HepG2 (cell line): ENCODE measurements around the gene FAM110A. TPM values are rescaled to one million over a fixed set of nuclear protein-coding genes. Genes with fewer than 3 reads are reported as not detected.
A peak's percentile ranks its signal among the peaks of the same experiment; 100 is the strongest.

Experiments used
- ATAC-seq: fragments of 200-7000 bp; cut with Tn5 transposase; 3 replicates; pipeline ENCODE4 v1.9.1; 2020; ENCODE audit warnings: mild to moderate bottlenecking, moderate library complexity
- BruUV-seq: library from RNA; stranded (reverse); fragments of 400-500 nt; replicated peaks from 2 replicates; lab custom pipeline; 2021; lab: Mats Ljungman, UMichigan
- CTCF ChIA-PET: fragments of 300-600 bp; formaldehyde crosslinking; extraction: SDS; loops from one replicate; lab custom pipeline; 2021; ENCODE audit warnings: low total read pairs, inconsistent platforms, low intra/inter-chr PET ratio; lab: Yijun Ruan, JAX
- POLR2A ChIA-PET: fragments of 350-600 bp; sonication (Branson Sonifier 250); formaldehyde crosslinking; loops from one replicate; lab custom pipeline; 2020; ENCODE audit warnings: antibody characterized with exemption, inconsistent platforms; lab: Yijun Ruan, JAX
- DNase-seq: peaks from one replicate; pipeline ENCODE4 v3.0.0-alpha.2; 2015; ENCODE audit warnings: low spot score
- FAIRE-seq: peaks from 3 replicates; lab custom pipeline; 2011; peaks lifted over from hg19 to GRCh38; lab: Jason Lieb, UNC
- H2AFZ ChIP-seq: one replicate; pipeline ENCODE4 v1.6.1; 2011; ENCODE audit warnings: low read length, inconsistent platforms
- H3K27ac ChIP-seq: fragments of 300-600 bp; 3 replicates; pipeline ENCODE4 v1.8.0; 2011; ENCODE audit warnings: mixed run types, mild to moderate bottlenecking, mixed read lengths, low read length, inconsistent platforms; ENCODE audit not compliant: insufficient read depth; ENCODE audit errors: extremely low read length
- H3K27me3 ChIP-seq, 2 experiments: fragments of 200-600 bp in 1 of 2; 2 replicates in 1 of 2; 3 replicates in 1 of 2; pipeline versions ENCODE4 v1.6.0 to v1.8.0; 2011; ENCODE audit warnings: low read length in 2 of 2, mild to moderate bottlenecking in 2 of 2, moderate library complexity in 2 of 2, inconsistent platforms in 1 of 2; ENCODE audit not compliant: insufficient read depth in 2 of 2, control insufficient read depth in 1 of 2
- H3K36me3 ChIP-seq, 2 experiments: fragments of 200-600 bp in 1 of 2; replicated peaks in 1 of 2; 2 replicates in 1 of 2; 3 replicates in 1 of 2; pipeline versions ENCODE4 v1.5.1 to v1.8.0; 2011; ENCODE audit warnings: low read length in 2 of 2, inconsistent platforms in 1 of 2; ENCODE audit not compliant: insufficient read depth in 2 of 2, control insufficient read depth in 1 of 2
- H3K4me1 ChIP-seq: 2 replicates; pipeline ENCODE4 v1.5.1; 2012; ENCODE audit warnings: low read length, inconsistent platforms; ENCODE audit not compliant: insufficient read depth
- H3K4me2 ChIP-seq: 2 replicates; pipeline ENCODE4 v1.6.0; 2011; ENCODE audit warnings: low read depth, low read length, inconsistent platforms
- H3K4me3 ChIP-seq, 3 experiments: fragments of 200-600 bp in 1 of 3; sonication (generic), shearing (Covaris generic) in 1 of 3; replicated peaks in 1 of 3; 2 replicates each; pipeline ENCODE4 v1.5.1; 2011 to 2016; ENCODE audit warnings: low read length in 3 of 3, inconsistent platforms in 2 of 3, low read depth in 2 of 3, mild to moderate bottlenecking in 2 of 3, control low read depth in 1 of 3, mixed read lengths in 1 of 3; ENCODE audit not compliant: insufficient read depth in 1 of 3
- H3K79me2 ChIP-seq: one replicate; pipeline ENCODE4 v1.6.1; 2011; ENCODE audit warnings: low read length, inconsistent platforms; ENCODE audit not compliant: insufficient read depth
- H3K9ac ChIP-seq: 2 replicates; pipeline ENCODE4 v1.6.0; 2011; ENCODE audit warnings: mild to moderate bottlenecking, low read depth, low read length, inconsistent platforms; ENCODE audit not compliant: insufficient read depth
- H3K9me3 ChIP-seq: 2 replicates; pipeline ENCODE4 v1.5.1; 2012; ENCODE audit warnings: mild to moderate bottlenecking, low read length
- H4K20me1 ChIP-seq: 2 replicates; pipeline ENCODE4 v1.6.0; 2011; ENCODE audit warnings: inconsistent platforms, mild to moderate bottlenecking, low read length, moderate library complexity; ENCODE audit not compliant: insufficient read depth
- ATF7 ChIP-seq, 2 experiments: fragments of 450-650 bp in 1 of 2; sonication (generic) in 1 of 2; formaldehyde crosslinking in 1 of 2; IDR thresholded peaks; 2 replicates each; pipeline versions ENCODE4 v1.4.0 to v1.6.1; 2016 to 2020; ENCODE audit warnings: antibody characterized with exemption in 1 of 2, mild to moderate bottlenecking in 1 of 2, missing genetic modification reagents in 1 of 2
- FOXK1 ChIP-seq: sonication (generic); formaldehyde crosslinking; IDR thresholded peaks from 2 replicates; pipeline ENCODE4 v1.4.0; 2020; ENCODE audit warnings: low read depth, missing genetic modification reagents, borderline replicate concordance
- HMGXB4 ChIP-seq, 2 experiments: sonication (generic) in 1 of 2; formaldehyde crosslinking in 1 of 2; IDR thresholded peaks; 2 replicates each; pipeline versions ENCODE4 v1.4.0 to v1.6.1; 2018 to 2020; ENCODE audit warnings: missing genetic modification reagents in 2 of 2, borderline replicate concordance in 1 of 2, low read depth in 1 of 2, mild to moderate bottlenecking in 1 of 2, missing biosample characterization in 1 of 2
- REL ChIP-seq: sonication (generic); formaldehyde crosslinking; conservative IDR thresholded peaks from 2 replicates; pipeline ENCODE4 v1.8.0; 2022; ENCODE audit warnings: mild to moderate bottlenecking, missing genetic modification reagents, moderate library complexity
- TBX2 ChIP-seq: sonication (generic); formaldehyde crosslinking; IDR thresholded peaks from 2 replicates; pipeline ENCODE4 v1.5.0; 2020; ENCODE audit warnings: missing genetic modification reagents, mild to moderate bottlenecking, borderline replicate concordance
- THAP9 ChIP-seq: sonication (generic); formaldehyde crosslinking; IDR thresholded peaks from 2 replicates; pipeline ENCODE4; 2020; ENCODE audit warnings: missing genetic modification reagents, mild to moderate bottlenecking, borderline replicate concordance
- TRAFD1 ChIP-seq: sonication (generic); formaldehyde crosslinking; IDR thresholded peaks from 2 replicates; pipeline ENCODE4 v1.5.1; 2020; ENCODE audit warnings: missing genetic modification reagents, mild to moderate bottlenecking, borderline replicate concordance
- ZNF20 ChIP-seq: sonication (generic); formaldehyde crosslinking; IDR thresholded peaks from 2 replicates; pipeline ENCODE4 v1.4.0; 2020; ENCODE audit warnings: mild to moderate bottlenecking, moderate library complexity, missing genetic modification reagents
- ZNF296 ChIP-seq: sonication (generic); formaldehyde crosslinking; conservative IDR thresholded peaks from 2 replicates; pipeline ENCODE4 v1.5.0; 2020; ENCODE audit warnings: mild to moderate bottlenecking, missing genetic modification reagents
- ZNF350 ChIP-seq: sonication (generic); formaldehyde crosslinking; IDR thresholded peaks from 2 replicates; pipeline ENCODE4 v1.4.0; 2020; ENCODE audit warnings: mild to moderate bottlenecking, low read depth, missing genetic modification reagents, borderline replicate concordance
- WGBS: methylation state at CpG from one replicate; pipeline ENCODE4 v1.1.6; 2017; ENCODE audit warnings: low lambda C conversion rate; 5-methylcytosine and 5-hydroxymethylcytosine counted together
- in situ Hi-C: cut with HindIII; loops from 2 replicates; pipeline ENCODE4 v1.10.0; 2017; ENCODE audit warnings: low pct_unique_long_range_greater_than_20kb; ENCODE audit not compliant: extremely low pct_ligation_motif_present
- intact Hi-C: fragments of 100-400 bp; cut with micrococcal nuclease; formaldehyde crosslinking; loops from one replicate; pipeline ENCODE4 v1.10.0; 2022; ENCODE audit not compliant: unreplicated experiment
- polyA plus RNA-seq, 8 experiments: library from polyadenylated mRNA; depleted of rRNA in 3 of 8; stranded (reverse) in 7 of 8; unstranded in 1 of 8; fragments of >200 nt; fragmentation: Illumina TruSeq in 4 of 8; extraction: Trizol in 4 of 8; gene quantifications; 2 replicates each; pipeline versions ENCODE4 v1.2.1 to v1.2.3, GENCODE V29; 2011 to 2016; ENCODE audit warnings: low read depth in 4 of 8, missing spikeins in 1 of 8, mixed read lengths in 1 of 8; ENCODE audit not compliant: insufficient read depth in 1 of 8
- total RNA-seq, 5 experiments: library from RNA; depleted of rRNA; stranded (reverse); fragments of >200 nt; fragmentation: Illumina TruSeq; extraction: Trizol; gene quantifications; 2 replicates each; pipeline ENCODE4 v1.2.3, GENCODE V29; 2016; ENCODE audit warnings: low read depth in 1 of 5

The FAM110A gene
- total and polyA plus RNA-seq, 2 of the 13 experiments (the other 11 are each of a cell fraction or from before 2014, with no cell fraction given) = 1.9 TPM

- CTCF ChIA-PET = no interaction called here
- 73% methylated on average over 11 of the region's 11 CpGs for WGBS
- Histone ChIP-seq H3K4me2 (no peak overlapping the region), H3K27me3 (no peaks in the 10 kb centered on the region; a peak in 1 of 5 replicates), H3K4me3 (no peak overlapping the region), H3K9me3 (no peaks in the 10 kb centered on the region), H3K27ac (no peak overlapping the region), H3K9ac (no peak overlapping the region), H3K4me1 (peaks cover 16% of the 10 kb centered on the region), H3K79me2 (no peaks in the 10 kb centered on the region), H4K20me1 (no peaks in the 10 kb centered on the region), H3K36me3 (no peaks in the 10 kb centered on the region), H2AFZ (no peak overlapping the region)
- no peak for TF ChIP-seq TRAFD1 (CRISPR knock-in tag)
- TF ChIP-seq ZNF20 (CRISPR knock-in tag) = no peak
- TF ChIP-seq HMGXB4 (CRISPR knock-in tag; IDR thresholded peaks at IDR 0.05; ENCODE audit: borderline replicate concordance in 1 of 2, low read depth in 1 of 2) = no peak
- no peak for DNase-seq
- POLR2A ChIA-PET = no interaction called here
- no peak for ATAC-seq
- intact Hi-C loops = no loop called here
- no TSS peak for BruUV-seq
- in situ Hi-C loops = no loop called here
- FAIRE-seq = no peak
These were observed 6.1 kb downstream of the FAM110A start for GRCh38 chr20:839626-840025.

GRCh38 chr20:840503-840857 is 7.0 kb downstream of the FAM110A start:
- Histone ChIP-seq H4K20me1 (no peaks in the 10 kb centered on the region), H3K27ac (no peak overlapping the region), H3K4me3 (peak overlapping the region in 1 of 3 experiments; percentile 79; a peak in 1 of 6 replicates), H3K9ac (no peak overlapping the region), H3K36me3 (no peaks in the 10 kb centered on the region), H2AFZ (no peak overlapping the region), H3K27me3 (no peaks in the 10 kb centered on the region), H3K79me2 (no peaks in the 10 kb centered on the region), H3K9me3 (no peaks in the 10 kb centered on the region), H3K4me1 (peaks cover 12% of the 10 kb centered on the region), H3K4me2 (peak overlapping the region; percentile 70)
- intact Hi-C loops (no loop called here), in situ Hi-C loops (no loop called here)
- CTCF ChIA-PET = no interaction called here
- FAIRE-seq (no peak), ATAC-seq (no peak), DNase-seq (no peak)
- no TSS peak for BruUV-seq
- POLR2A ChIA-PET = no interaction called here
- WGBS = 85% methylated on average over 7 of the region's 7 CpGs
- TF ChIP-seq THAP9 (CRISPR knock-in tag) (0 out of 2 replicates have a peak, but pooled peaks have one; percentile 10), ZNF350 (CRISPR knock-in tag) (0 out of 2 replicates have a peak, but pooled peaks have one; percentile 12), FOXK1 (no peak), TBX2 (0 out of 2 replicates have a peak, but pooled peaks have one; percentile 5), ATF7 (IDR thresholded peaks at IDR 0.05) (no peak), ATF7 (CRISPR knock-in tag; IDR thresholded peaks at IDR 0.05) (no peak), REL (0 out of 2 replicates have a peak, but pooled peaks have one; percentile 64), ZNF296 (CRISPR knock-in tag) (0 out of 2 replicates have a peak, but pooled peaks have one; percentile 29)
